GM12878 (cell line): ENCODE measurements around the gene ZMAT3. TPM values are rescaled to one million over a fixed set of nuclear protein-coding genes. Genes with fewer than 3 reads are reported as not detected.

Experiments
- BMI1 ChIP-seq: fragments of 450-650 bp; IDR thresholded peaks from 2 replicates; pipeline ENCODE4 v1.6.1; 2016; ENCODE audit warnings: mild to moderate bottlenecking, moderate library complexity, borderline replicate concordance
- BRCA1 ChIP-seq: IDR thresholded peaks from 2 replicates; pipeline ENCODE4 v1.6.1; 2011; ENCODE audit warnings: low read depth, low read length, improper control_type of control experiment
- CBFB ChIP-seq: IDR thresholded peaks from 2 replicates; pipeline ENCODE4 v1.6.1; 2016; ENCODE audit warnings: antibody characterized with exemption, low read depth
- CEBPB ChIP-seq, 2 experiments: fragments of 150-350 bp in 1 of 2; IDR thresholded peaks; 2 replicates each; pipeline ENCODE4 v1.6.1; 2012 to 2014; ENCODE audit warnings: low read depth in 2 of 2, low read length in 2 of 2, borderline replicate concordance in 1 of 2, inconsistent platforms in 1 of 2
- EZH2 ChIP-seq: IDR thresholded peaks from 2 replicates; pipeline ENCODE4 v1.6.1; 2012; ENCODE audit warnings: low read depth, mild to moderate bottlenecking, control low read depth, inconsistent platforms, low read length, borderline replicate concordance; ENCODE audit not compliant: control insufficient read depth
- HDAC2 ChIP-seq: fragments of 200-600 bp; sonication (generic); IDR thresholded peaks from 2 replicates; pipeline ENCODE4 v1.6.1; 2017
- KAT2A ChIP-seq: conservative IDR thresholded peaks from 2 replicates; pipeline ENCODE4 v1.6.1; 2011; ENCODE audit warnings: low read depth, low read length; ENCODE audit not compliant: control insufficient read depth
- MEF2B ChIP-seq: fragments of 450-650 bp; IDR thresholded peaks from 2 replicates; pipeline ENCODE4 v1.6.1; 2018; ENCODE audit warnings: mild to moderate bottlenecking, moderate library complexity; ENCODE audit not compliant: partially characterized antibody, poor library complexity, severe bottlenecking
- MYB ChIP-seq: fragments of 150-350 bp; IDR thresholded peaks from 2 replicates; pipeline ENCODE4 v1.6.1; 2014; ENCODE audit warnings: mild to moderate bottlenecking, low read depth, low read length, borderline replicate concordance
- MYC ChIP-seq: IDR thresholded peaks from 2 replicates; pipeline ENCODE4 v1.6.1; 2011; ENCODE audit warnings: mild to moderate bottlenecking, low read length, moderate library complexity, inconsistent platforms; ENCODE audit not compliant: insufficient read depth, insufficient replicate concordance, insufficient read length, severe bottlenecking
- NBN ChIP-seq: fragments of 450-650 bp; IDR thresholded peaks from 2 replicates; pipeline ENCODE4 v1.6.1; 2016
- NFIC ChIP-seq: IDR thresholded peaks from 2 replicates; pipeline ENCODE4 v1.6.1; 2012; ENCODE audit warnings: low read depth, mild to moderate bottlenecking, inconsistent platforms, low read length, moderate library complexity
- POU2F2 ChIP-seq: IDR thresholded peaks from 3 replicates; pipeline ENCODE4 v1.6.1; 2011; ENCODE audit warnings: low read depth, mild to moderate bottlenecking, low read length, borderline replicate concordance
- RAD21 ChIP-seq: IDR thresholded peaks from 2 replicates; pipeline ENCODE4 v1.6.1; 2011; ENCODE audit warnings: mild to moderate bottlenecking, low read depth, low read length, moderate library complexity; ENCODE audit not compliant: insufficient read depth
- RUNX3 ChIP-seq: IDR thresholded peaks from 2 replicates; pipeline ENCODE4 v1.6.1; 2012; ENCODE audit warnings: low read length, inconsistent platforms
- SREBF1 ChIP-seq: IDR thresholded peaks from 2 replicates; pipeline ENCODE4 v1.6.1; 2012; ENCODE audit warnings: mild to moderate bottlenecking, low read length
- TCF3 ChIP-seq: IDR thresholded peaks from 2 replicates; pipeline ENCODE4 v1.6.1; 2012; ENCODE audit warnings: low read depth, mild to moderate bottlenecking, low read length, borderline replicate concordance; ENCODE audit not compliant: insufficient read depth
- TCF7 ChIP-seq: IDR thresholded peaks from 2 replicates; pipeline ENCODE4 v1.6.1; 2014; ENCODE audit warnings: antibody characterized with exemption, borderline replicate concordance
- WRNIP1 ChIP-seq: IDR thresholded peaks from 2 replicates; pipeline ENCODE4 v1.6.1; 2011; ENCODE audit warnings: low read depth, low read length, improper control_type of control experiment, borderline replicate concordance
- ZBED1 ChIP-seq: IDR thresholded peaks from 2 replicates; pipeline ENCODE4 v1.6.1; 2016; ENCODE audit warnings: borderline replicate concordance
- ZSCAN29 ChIP-seq: fragments of 450-650 bp; IDR thresholded peaks from 2 replicates; pipeline ENCODE4 v1.6.1; 2017; ENCODE audit warnings: mild to moderate bottlenecking, moderate library complexity
- polyA plus RNA-seq, 11 experiments: library from polyadenylated mRNA; depleted of rRNA in 4 of 11; unstranded in 6 of 11; stranded (reverse) in 5 of 11; fragments of >200 nt; fragmentation: Nextera tagmentation in 4 of 11; fragmentation: Illumina TruSeq in 1 of 11; extraction: Ambion mirVana in 4 of 11; extraction: Trizol in 1 of 11; gene quantifications; 1 replicate in 1 of 11; 2 replicates in 10 of 11; pipeline versions ENCODE4 v1.2.1 to v1.2.3, GENCODE V29; 2011 to 2016; ENCODE audit warnings: inconsistent platforms in 2 of 11, missing spikeins in 2 of 11, low read depth in 1 of 11
- total RNA-seq, 4 experiments: library from RNA; depleted of rRNA in 3 of 4; stranded (reverse); fragments of >200 nt in 3 of 4; fragmentation: Illumina TruSeq in 1 of 4; extraction: Trizol in 1 of 4; gene quantifications; 2 replicates each; pipeline versions ENCODE4 v1.2.1 to v1.2.3, GENCODE V29; 2013 to 2021
- TF ChIP-seq, protein P1 (sequence below): fragments of 450-650 bp; IDR thresholded peaks from 2 replicates; pipeline ENCODE4 v1.6.1; 2018; ENCODE audit warnings: borderline replicate concordance, mild to moderate bottlenecking; ENCODE audit not compliant: partially characterized antibody
- TF ChIP-seq, protein P2 (sequence below): fragments of 450-650 bp; IDR thresholded peaks from 2 replicates; pipeline ENCODE4 v1.6.1; 2017; ENCODE audit warnings: mild to moderate bottlenecking, low read depth, inconsistent platforms; ENCODE audit not compliant: poor library complexity, severe bottlenecking
- TF ChIP-seq, protein P3 (sequence below), 3 experiments: IDR thresholded peaks in 2 of 3; conservative IDR thresholded peaks in 1 of 3; 2 replicates each; pipeline ENCODE4 v1.5.1; 2011; ENCODE audit warnings: low read depth in 3 of 3, low read length in 3 of 3, mild to moderate bottlenecking in 3 of 3, control low read depth in 2 of 3, moderate library complexity in 2 of 3, inconsistent platforms in 1 of 3, mixed read lengths in 1 of 3; ENCODE audit not compliant: control insufficient read depth in 2 of 3, insufficient read depth in 1 of 3; ENCODE audit errors: extremely low read depth in 1 of 3

The ZMAT3 gene
- total and polyA plus RNA-seq, 10 of the 15 experiments (the other 5 are each of a cell fraction or from before 2014, with no cell fraction given), result 6.2 to 55.9 (median 25.8) TPM

DNA sequence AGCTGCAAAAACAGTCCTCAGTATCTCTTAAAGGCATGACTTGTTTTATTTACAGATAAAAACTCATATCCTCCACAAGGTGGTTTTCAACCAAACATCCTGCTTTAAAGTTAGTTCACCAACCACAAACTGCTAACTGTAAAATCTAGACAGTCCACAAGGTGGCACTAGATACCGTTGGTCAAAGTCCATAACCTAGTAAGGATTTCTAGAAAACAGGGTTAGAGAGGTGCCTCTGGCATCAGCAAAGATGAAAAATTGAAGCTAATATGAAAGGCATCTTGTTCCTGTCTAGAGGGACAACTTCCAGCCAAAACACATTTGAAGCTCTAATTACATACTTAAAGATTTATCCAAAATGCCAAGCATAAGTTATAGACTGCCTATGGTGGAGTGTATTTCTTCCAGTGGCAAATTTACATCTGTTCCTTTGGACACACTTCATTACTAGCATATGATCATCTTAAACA lies 56.0 kb downstream of the ZMAT3 start (continued):
- TF ChIP-seq, protein P1, sequence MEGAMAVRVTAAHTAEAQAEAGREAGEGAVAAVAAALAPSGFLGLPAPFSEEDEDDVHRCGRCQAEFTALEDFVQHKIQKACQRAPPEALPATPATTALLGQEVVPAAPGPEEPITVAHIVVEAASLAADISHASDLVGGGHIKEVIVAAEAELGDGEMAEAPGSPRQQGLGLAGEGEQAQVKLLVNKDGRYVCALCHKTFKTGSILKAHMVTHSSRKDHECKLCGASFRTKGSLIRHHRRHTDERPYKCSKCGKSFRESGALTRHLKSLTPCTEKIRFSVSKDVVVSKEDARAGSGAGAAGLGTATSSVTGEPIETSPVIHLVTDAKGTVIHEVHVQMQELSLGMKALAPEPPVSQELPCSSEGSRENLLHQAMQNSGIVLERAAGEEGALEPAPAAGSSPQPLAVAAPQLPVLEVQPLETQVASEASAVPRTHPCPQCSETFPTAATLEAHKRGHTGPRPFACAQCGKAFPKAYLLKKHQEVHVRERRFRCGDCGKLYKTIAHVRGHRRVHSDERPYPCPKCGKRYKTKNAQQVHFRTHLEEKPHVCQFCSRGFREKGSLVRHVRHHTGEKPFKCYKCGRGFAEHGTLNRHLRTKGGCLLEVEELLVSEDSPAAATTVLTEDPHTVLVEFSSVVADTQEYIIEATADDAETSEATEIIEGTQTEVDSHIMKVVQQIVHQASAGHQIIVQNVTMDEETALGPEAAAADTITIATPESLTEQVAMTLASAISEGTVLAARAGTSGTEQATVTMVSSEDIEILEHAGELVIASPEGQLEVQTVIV, result no peak
- no peak for TF ChIP-seq ZSCAN29
- TF ChIP-seq TCF3, result no peak
- no peak for TF ChIP-seq MYB
- no peak for TF ChIP-seq BRCA1
- TF ChIP-seq RUNX3, result peak; percentile 93
- TF ChIP-seq HDAC2, result no peak
- peak; percentile 63; the same call in 1 of the 2 replicates for TF ChIP-seq NBN
- TF ChIP-seq KAT2A, result no peak
- 0 out of 3 replicates have a peak, but pooled peaks have one; percentile 20 for TF ChIP-seq POU2F2
- no peak for TF ChIP-seq EZH2
- no peak for TF ChIP-seq TCF7
- no peak for TF ChIP-seq SREBF1
- peak; percentile 15 for TF ChIP-seq MEF2B
- TF ChIP-seq CEBPB (IDR thresholded peaks at IDR 0.05; ENCODE audit: borderline replicate concordance in 1 of 2, low read depth in 2 of 2, low read length in 2 of 2), result no peak
- peak; percentile 55; the same call in 1 of the 2 replicates for TF ChIP-seq ZBED1
- no peak for TF ChIP-seq MYC
- peak; percentile 92 for TF ChIP-seq RAD21
- TF ChIP-seq NFIC, result 0 out of 2 replicates have a peak, but pooled peaks have one; percentile 29
- TF ChIP-seq, protein P2, sequence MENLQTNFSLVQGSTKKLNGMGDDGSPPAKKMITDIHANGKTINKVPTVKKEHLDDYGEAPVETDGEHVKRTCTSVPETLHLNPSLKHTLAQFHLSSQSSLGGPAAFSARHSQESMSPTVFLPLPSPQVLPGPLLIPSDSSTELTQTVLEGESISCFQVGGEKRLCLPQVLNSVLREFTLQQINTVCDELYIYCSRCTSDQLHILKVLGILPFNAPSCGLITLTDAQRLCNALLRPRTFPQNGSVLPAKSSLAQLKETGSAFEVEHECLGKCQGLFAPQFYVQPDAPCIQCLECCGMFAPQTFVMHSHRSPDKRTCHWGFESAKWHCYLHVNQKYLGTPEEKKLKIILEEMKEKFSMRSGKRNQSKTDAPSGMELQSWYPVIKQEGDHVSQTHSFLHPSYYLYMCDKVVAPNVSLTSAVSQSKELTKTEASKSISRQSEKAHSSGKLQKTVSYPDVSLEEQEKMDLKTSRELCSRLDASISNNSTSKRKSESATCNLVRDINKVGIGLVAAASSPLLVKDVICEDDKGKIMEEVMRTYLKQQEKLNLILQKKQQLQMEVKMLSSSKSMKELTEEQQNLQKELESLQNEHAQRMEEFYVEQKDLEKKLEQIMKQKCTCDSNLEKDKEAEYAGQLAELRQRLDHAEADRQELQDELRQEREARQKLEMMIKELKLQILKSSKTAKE, result peak; percentile 36
- TF ChIP-seq BMI1, result no peak
- no peak for TF ChIP-seq WRNIP1
- TF ChIP-seq, protein P3, sequence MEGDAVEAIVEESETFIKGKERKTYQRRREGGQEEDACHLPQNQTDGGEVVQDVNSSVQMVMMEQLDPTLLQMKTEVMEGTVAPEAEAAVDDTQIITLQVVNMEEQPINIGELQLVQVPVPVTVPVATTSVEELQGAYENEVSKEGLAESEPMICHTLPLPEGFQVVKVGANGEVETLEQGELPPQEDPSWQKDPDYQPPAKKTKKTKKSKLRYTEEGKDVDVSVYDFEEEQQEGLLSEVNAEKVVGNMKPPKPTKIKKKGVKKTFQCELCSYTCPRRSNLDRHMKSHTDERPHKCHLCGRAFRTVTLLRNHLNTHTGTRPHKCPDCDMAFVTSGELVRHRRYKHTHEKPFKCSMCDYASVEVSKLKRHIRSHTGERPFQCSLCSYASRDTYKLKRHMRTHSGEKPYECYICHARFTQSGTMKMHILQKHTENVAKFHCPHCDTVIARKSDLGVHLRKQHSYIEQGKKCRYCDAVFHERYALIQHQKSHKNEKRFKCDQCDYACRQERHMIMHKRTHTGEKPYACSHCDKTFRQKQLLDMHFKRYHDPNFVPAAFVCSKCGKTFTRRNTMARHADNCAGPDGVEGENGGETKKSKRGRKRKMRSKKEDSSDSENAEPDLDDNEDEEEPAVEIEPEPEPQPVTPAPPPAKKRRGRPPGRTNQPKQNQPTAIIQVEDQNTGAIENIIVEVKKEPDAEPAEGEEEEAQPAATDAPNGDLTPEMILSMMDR (IDR thresholded peaks at IDR 0.05 in 2 of 3, conservative IDR thresholded peaks at IDR 0.05 in 1 of 3; ENCODE audit: control insufficient read depth in 2 of 3, extremely low read depth in 1 of 3, insufficient read depth in 1 of 3, low read depth in 3 of 3, low read length in 3 of 3), result peak; percentile 66 to 88 (median 83)
- peak; percentile 75 for TF ChIP-seq CBFB
